Fibroblast of lung (primary cell): ENCODE measurements around the gene SELENOI. TPM values are rescaled to one million over a fixed set of nuclear protein-coding genes. Genes with fewer than 3 reads are reported as not detected.
"Not testable (repeated sequence)": the region's sequence is repeated elsewhere in the genome, so short reads cannot be mapped to it uniquely, and the experiment has no call there.

Source experiments
- DNase-seq, 2 donors: peaks; one replicate each; pipeline versions ENCODE4 v3.0.0 to v3.0.0-alpha.2; 2010; ENCODE audit warnings: low read depth in 2 of 2
- H2AFZ ChIP-seq: 2 replicates; pipeline ENCODE4 v1.5.1; 2012; ENCODE audit warnings: low read length, control low read depth, inconsistent platforms
- H3K27ac ChIP-seq: 2 replicates; pipeline ENCODE4 v1.5.1; 2011; ENCODE audit warnings: low read length, control low read depth; ENCODE audit not compliant: insufficient read depth
- H3K27me3 ChIP-seq: 2 replicates; pipeline ENCODE4 v1.5.1; 2011; ENCODE audit warnings: mild to moderate bottlenecking, low read length; ENCODE audit not compliant: control insufficient read depth, insufficient read depth
- H3K36me3 ChIP-seq: 2 replicates; pipeline ENCODE4 v1.5.1; 2011; ENCODE audit warnings: low read length; ENCODE audit not compliant: control insufficient read depth, insufficient read depth
- H3K4me1 ChIP-seq: 2 replicates; pipeline ENCODE4 v1.5.1; 2011; ENCODE audit warnings: low read length; ENCODE audit not compliant: control insufficient read depth, insufficient read depth; ENCODE audit errors: extremely low read depth
- H3K4me2 ChIP-seq: 2 replicates; pipeline ENCODE4 v1.5.1; 2011; ENCODE audit warnings: low read length, control low read depth; ENCODE audit not compliant: insufficient read depth; ENCODE audit errors: extremely low read depth
- H3K4me3 ChIP-seq, 4 experiments: fragments of 200-600 bp in 1 of 4; sonication (generic) in 1 of 4; replicated peaks in 1 of 4; 2 replicates each; pipeline ENCODE4 v1.5.1; 2011 to 2016; ENCODE audit warnings: low read length in 4 of 4, low read depth in 3 of 4, mild to moderate bottlenecking in 3 of 4, control low read depth in 2 of 4, inconsistent platforms in 1 of 4, mixed read lengths in 1 of 4; ENCODE audit not compliant: insufficient read depth in 1 of 4; ENCODE audit errors: control extremely low read depth in 1 of 4
- H3K79me2 ChIP-seq: 2 replicates; pipeline ENCODE4 v1.5.1; 2012; ENCODE audit warnings: mild to moderate bottlenecking, low read length, inconsistent platforms; ENCODE audit not compliant: control insufficient read depth, insufficient read depth
- H3K9ac ChIP-seq: 2 replicates; pipeline ENCODE4 v1.5.1; 2011; ENCODE audit warnings: mild to moderate bottlenecking, low read length, control low read depth; ENCODE audit not compliant: insufficient read depth
- H3K9me3 ChIP-seq: 2 replicates; pipeline ENCODE4 v1.5.1; 2012; ENCODE audit warnings: low read depth, low read length; ENCODE audit not compliant: control insufficient read depth, insufficient read depth
- H4K20me1 ChIP-seq: 2 replicates; pipeline ENCODE4 v1.5.1; 2011; ENCODE audit warnings: low read length; ENCODE audit not compliant: control insufficient read depth, insufficient read depth; ENCODE audit errors: extremely low read depth
- CTCF ChIP-seq, 2 donors: IDR thresholded peaks in 1 of 2; conservative IDR thresholded peaks in 1 of 2; 1 replicate in 1 of 2; 2 replicates in 1 of 2; pipeline ENCODE4 v1.5.1; 2011 to 2012; ENCODE audit warnings: low read length in 2 of 2, control low read depth in 1 of 2, inconsistent platforms in 1 of 2, low read depth in 1 of 2, mild to moderate bottlenecking in 1 of 2
- EZH2 ChIP-seq: IDR thresholded peaks from 2 replicates; pipeline ENCODE4 v1.5.1; 2012; ENCODE audit warnings: low read length, control low read depth, mild to moderate bottlenecking; ENCODE audit errors: missing control alignments
- polyA plus RNA-seq, 2 donors: library from polyadenylated mRNA; depleted of rRNA in 1 of 2; stranded (reverse) in 1 of 2; unstranded in 1 of 2; fragments of >200 nt; gene quantifications; 2 replicates each; pipeline ENCODE4 v1.2.1, GENCODE V29; 2011 to 2012; ENCODE audit warnings: missing spikeins in 1 of 2
- total RNA-seq: library from RNA; depleted of rRNA; stranded (reverse); fragments of >200 nt; gene quantifications from 2 replicates; pipeline ENCODE4 v1.2.1, GENCODE V29; 2014

Gene SELENOI
- total and polyA plus RNA-seq, 2 donors (not counting 1 experiment from before 2014, with no cell fraction given) = 11.9 to 18.8 TPM

GRCh38 chr2:26330604-26331003, 15.3 kb upstream of the SELENOI start:
- Histone ChIP-seq H3K4me1 (peaks cover 2% of the 10 kb centered on the region), H2AFZ (no peak overlapping the region), H4K20me1 (no peaks in the 10 kb centered on the region), H3K36me3 (no peaks in the 10 kb centered on the region), H3K4me3 (no peak overlapping the region), H3K27me3 (no peaks in the 10 kb centered on the region), H3K9ac (no peak overlapping the region), H3K79me2 (no peaks in the 10 kb centered on the region), H3K9me3 (no peaks in the 10 kb centered on the region), H3K27ac (no peak overlapping the region), H3K4me2 (no peak overlapping the region)
- peak in 1 of 2 donors; percentile 36 for DNase-seq
- TF ChIP-seq CTCF (conservative IDR thresholded peaks at IDR 0.05 in 1 of 2, IDR thresholded peaks at IDR 0.05 in 1 of 2; ENCODE audit: low read depth in 1 of 2, low read length in 2 of 2) (no peak), EZH2 (no peak)

- not testable (repeated sequence) for H4K20me1 ChIP-seq, H3K4me2 ChIP-seq, H3K4me3 ChIP-seq, H3K79me2 ChIP-seq, H3K27me3 ChIP-seq, H3K9me3 ChIP-seq, DNase-seq, H3K4me1 ChIP-seq, H3K36me3 ChIP-seq, H3K9ac ChIP-seq, H3K27ac ChIP-seq, H2AFZ ChIP-seq
Measured at GRCh38 chr2:26331321-26331720, 14.6 kb upstream of the SELENOI start.

- no peaks in the 10 kb centered on the region for H3K27me3 ChIP-seq
Measured at GRCh38 chr2:26333293-26333692, 12.7 kb upstream of the SELENOI start.

More at GRCh38 chr2:26333293-26333692, 12.7 kb upstream of the SELENOI start:
- Histone ChIP-seq H4K20me1 (no peaks in the 10 kb centered on the region), H3K9ac (no peak overlapping the region), H3K27ac (no peak overlapping the region), H3K36me3 (no peaks in the 10 kb centered on the region), H3K4me3 (no peak overlapping the region), H3K79me2 (no peaks in the 10 kb centered on the region), H3K4me2 (no peak overlapping the region), H2AFZ (no peak overlapping the region), H3K9me3 (no peaks in the 10 kb centered on the region), H3K4me1 (no peaks in the 10 kb centered on the region)
- TF ChIP-seq CTCF (conservative IDR thresholded peaks at IDR 0.05 in 1 of 2, IDR thresholded peaks at IDR 0.05 in 1 of 2; ENCODE audit: low read depth in 1 of 2, low read length in 2 of 2) (no peak), EZH2 (no peak)
- DNase-seq = no peak
